Stimulated activated CD8-positive, alpha-beta memory T cell treated with anti-CD3 and anti-CD28 coated beads, Interleukin-15, amount 100 ng/mL, for 1 hour (primary cell): ENCODE measurements around the gene TBC1D8B.
"Not testable (repeated sequence)": the region's sequence is repeated elsewhere in the genome, so short reads cannot be mapped to it uniquely, and the experiment has no call there.

ENCODE experiments used
- DNase-seq: peaks from one replicate; pipeline ENCODE4 v3.0.0-alpha.2; 2020; ENCODE audit warnings: low read depth

Gene TBC1D8B

GRCh38 chrX:106802388-106803275 lies at the start of gene TBC1D8B:
TSS of gene TBC1D8B (plus strand) at chrX:106802673. CDS start at chrX:106802854, 181 bp downstream.
- no peak for DNase-seq

DNA sequence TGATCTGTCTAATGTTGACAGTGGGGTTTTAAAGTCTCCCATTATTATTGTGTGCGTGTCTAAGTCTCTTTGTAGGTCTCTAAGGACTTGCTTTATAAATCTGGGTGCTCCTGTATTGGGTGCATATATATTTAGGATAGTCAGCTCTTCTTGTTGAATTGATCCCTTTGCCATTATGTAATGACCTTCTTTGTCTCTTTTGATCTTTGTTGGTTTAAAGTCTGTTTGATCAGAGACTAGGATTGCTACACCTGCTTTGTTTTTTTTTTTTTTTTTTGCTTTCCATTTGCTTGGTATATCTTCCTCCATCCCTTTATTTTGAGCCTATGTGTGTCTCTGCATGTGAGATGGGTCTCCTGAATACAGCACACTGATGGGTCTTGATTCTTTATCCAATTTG lies 33.2 kb upstream of the TBC1D8B start:
- not testable (repeated sequence) for DNase-seq

DNA sequence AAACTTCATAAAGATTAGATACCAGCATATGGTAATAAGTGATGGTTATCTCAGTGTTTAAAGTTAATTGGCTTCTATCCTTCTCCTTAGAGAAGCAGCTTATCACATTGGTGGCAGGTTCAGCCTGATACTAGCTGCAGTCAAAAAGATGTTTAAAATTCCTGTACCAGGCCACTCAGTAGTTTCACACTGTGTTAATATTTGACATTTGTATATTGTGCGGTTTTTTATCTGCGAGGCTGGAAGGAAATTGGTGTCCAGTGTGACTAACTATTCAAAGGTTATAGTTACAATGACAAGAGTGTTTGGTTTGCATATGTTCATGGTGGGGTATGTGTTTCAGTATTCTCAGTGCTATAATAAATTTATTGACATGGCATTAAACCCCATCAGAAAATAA lies 27.5 kb upstream of the TBC1D8B start:
- no peak for DNase-seq

DNA sequence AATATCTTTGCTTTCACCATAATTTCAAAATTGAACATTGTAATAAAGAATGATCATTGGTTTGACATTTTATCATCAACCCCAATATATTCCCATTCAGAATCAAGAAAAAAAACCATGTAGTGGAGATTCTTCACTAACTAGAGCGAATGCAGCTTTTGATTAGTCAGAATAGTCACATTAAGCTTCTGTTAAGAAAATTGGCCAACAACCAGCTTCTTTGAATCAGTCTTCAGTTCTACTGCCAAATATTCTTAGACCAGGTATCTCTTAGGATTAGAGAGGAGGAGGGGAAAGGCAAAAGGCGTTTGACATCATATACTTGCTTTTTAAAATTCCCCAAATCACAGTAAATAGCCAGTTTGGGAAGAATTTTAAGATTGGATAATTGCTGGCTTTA lies 22.2 kb upstream of the TBC1D8B start:
- no peak for DNase-seq

- no peak for DNase-seq
Observed at GRCh38 chrX:106780664-106781377, 21.7 kb upstream of the TBC1D8B start.

DNA sequence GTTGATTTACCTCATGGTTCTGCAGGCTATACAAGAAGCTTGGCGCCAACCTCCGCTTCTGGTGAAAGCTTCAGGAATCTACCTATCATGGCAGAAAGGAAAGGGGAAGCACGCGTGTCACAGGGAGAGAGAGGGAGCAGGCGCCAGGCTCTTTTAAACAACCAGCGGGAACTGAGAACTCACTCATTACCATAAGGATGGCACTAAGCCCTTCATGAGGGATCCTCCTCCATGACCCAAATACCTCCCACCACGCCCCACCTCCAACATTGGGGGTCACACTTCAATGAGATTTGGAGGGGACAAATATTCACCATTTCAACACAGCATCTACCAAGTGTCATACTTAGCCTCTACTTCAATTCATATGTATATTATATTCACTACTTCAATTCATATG lies 18.8 kb upstream of the TBC1D8B start:
- DNase-seq: no peak

GRCh38 chrX:106791495-106791894 lies 11.0 kb upstream of the TBC1D8B start:
- DNase-seq: no peak

DNA sequence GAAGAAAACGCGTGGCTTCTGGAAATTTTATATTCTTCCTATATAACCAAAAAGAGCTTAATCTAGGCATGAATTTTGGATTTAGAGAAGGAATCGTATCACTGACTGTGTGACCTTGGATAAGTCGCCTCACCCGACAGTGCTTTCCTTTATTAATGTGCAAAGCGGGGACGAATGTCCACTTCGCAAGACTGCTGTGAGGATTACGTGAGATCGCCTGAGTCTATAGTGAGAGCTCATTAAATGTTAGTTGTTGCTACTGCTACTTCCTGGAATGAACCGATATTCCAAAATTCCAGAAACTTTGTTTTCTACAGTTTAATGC lies 448 bp upstream of the TBC1D8B start:
- DNase-seq: no peak

GRCh38 chrX:106811131-106811910 lies 8.8 kb downstream of the TBC1D8B start:
- no peak for DNase-seq

GRCh38 chrX:106812930-106813329 lies 10.5 kb downstream of the TBC1D8B start:
- not testable (repeated sequence) for DNase-seq

GRCh38 chrX:106814093-106814492 lies 11.6 kb downstream of the TBC1D8B start:
- DNase-seq: not testable (repeated sequence)

- no peak for DNase-seq
Observed at GRCh38 chrX:106862972-106863688, 60.7 kb downstream of the TBC1D8B start.

- DNase-seq: no peak
Observed at GRCh38 chrX:106863697-106864096, 61.2 kb downstream of the TBC1D8B start.

DNA sequence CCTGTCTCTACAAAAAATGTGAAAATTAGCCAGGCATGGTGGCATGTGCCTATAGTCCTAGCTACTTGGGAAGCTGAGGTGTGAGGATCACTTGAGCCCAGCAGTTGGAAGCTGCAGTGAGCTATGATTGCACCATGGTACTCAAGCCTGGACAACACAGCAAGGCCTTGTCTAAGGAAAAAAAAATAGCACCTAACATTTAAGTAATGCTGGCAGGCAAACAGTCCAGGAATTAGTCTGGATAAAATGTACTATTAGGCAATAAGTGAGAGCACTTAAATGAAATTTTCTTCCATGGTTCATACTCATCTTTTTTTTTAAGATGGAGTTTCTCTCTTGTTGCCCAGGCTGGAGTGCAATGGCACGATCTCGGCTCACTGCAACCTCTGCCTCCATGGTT lies 70.3 kb downstream of the TBC1D8B start:
- not testable (repeated sequence) for DNase-seq

DNA sequence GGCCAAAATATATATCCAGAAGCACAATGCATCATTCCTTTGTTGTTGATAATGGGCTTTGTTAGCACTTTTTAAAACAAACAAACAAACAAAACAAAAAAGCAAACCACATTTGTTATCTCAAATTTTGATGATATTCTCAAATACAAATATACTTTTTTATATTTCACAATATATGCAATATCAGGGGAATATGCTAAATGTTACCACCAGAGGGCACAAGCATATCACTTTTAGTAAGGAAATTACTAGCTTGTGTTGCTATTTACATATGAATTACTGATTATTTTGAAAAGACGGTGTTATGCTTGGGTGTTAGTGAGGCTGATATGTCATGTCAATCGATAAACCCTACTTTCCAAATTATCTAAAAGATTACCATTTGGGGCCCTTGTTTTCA lies 71.6 kb downstream of the TBC1D8B start:
- no peak for DNase-seq

DNA sequence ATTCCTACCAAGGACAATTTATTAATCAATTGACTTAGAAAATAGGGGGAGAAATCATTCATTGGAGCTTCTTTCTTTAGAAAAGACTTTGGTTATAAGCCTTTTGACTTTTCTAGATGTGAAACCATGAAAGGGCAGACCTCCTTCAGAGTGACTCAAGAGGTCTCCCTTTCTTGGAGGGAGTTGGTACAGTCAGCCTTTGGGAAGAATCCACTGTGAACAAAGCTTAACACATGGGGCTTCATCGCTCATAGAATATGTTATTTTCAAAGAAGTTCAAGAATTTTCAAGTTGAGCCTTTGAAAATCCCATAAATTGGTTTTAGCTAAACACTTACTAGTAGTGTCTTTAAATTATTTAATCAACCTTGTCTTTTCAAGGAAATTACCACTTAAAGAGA lies 72.7 kb downstream of the TBC1D8B start:
- no peak for DNase-seq

GRCh38 chrX:106889468-106889867 lies 87.0 kb downstream of the TBC1D8B start:
- no peak for DNase-seq

DNA sequence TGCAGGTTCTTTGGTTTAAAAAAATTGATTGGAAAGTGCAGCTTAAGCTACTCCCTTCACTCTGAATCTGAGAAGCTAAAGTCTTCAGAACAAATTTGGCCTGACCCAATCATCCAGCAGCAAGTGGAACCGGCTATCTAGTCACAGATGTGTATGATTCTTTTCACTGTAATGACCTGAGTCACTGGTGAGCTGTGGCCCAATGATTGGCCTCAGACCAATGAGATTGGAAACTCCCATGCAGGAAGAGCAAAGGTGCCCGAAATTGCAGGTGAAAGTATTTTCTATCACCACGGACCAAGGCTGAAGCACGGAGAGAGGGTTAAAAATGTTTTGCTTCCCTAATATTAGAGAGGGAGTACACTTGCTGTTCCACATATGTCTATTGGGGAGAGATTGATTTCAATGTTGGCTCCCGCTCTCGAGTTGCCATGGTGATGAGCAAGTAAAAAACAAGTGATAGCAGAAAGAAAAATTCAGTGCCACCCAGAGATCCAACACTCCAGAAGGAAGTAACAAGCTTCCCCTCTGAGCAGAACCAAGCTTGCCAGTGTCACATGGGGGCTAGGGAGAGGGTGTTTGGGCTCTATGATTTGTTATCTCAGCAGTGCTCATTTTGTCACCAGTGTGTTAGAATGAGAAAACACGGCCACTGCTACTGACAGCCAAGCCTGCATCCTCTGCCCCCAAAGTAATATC lies 89.4 kb downstream of the TBC1D8B start:
- DNase-seq: no peak

DNA sequence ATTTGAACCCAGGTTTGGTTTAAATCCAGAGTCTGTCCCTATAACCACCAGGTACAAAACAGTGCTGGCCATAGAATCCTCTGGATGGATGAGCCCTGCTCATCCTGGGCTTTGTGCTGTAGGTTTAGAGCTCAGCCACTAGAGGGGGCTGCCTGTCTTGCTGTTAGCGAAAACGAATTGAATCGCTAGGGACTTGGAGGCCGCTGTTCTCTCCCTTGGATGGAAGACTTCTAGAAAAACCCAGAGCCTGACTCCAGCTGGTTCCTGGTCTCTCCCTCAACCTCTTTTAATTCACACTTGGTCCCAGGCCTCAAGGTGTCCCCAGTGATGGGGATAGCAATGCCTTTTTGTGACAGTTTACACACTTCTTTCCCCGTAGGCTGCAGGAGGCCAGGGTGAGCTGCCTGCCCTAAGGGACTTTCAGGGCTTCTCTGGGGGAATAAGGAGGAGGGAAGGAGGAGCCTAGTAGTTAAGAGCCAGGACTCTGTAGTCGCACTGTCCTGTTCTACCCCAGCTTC lies 92.0 kb downstream of the TBC1D8B start:
- DNase-seq: peak; percentile 6

DNA sequence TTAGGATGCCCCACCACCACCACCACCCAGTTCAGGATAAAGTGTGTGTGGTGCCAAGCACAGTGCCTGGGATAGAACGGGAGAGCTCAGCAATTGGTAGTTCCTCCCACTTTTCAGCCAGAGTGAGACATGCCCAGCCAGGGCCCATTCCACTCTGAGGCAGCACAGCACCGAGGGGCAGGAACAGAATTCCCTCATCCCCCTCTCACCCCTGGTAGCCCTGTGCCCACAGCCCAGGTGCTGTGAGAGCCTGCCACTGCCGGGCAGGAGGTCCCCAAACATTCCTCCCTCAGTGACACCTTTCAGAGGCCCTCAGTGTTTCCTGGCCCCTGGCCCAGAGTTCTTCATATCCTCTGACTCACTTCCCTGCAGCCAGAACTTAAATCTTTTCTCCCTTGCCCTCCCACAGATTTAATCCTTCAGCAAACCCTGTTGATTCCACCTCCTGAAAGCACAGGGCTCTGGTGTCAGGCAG lies 92.5 kb downstream of the TBC1D8B start:
- no peak for DNase-seq

DNA sequence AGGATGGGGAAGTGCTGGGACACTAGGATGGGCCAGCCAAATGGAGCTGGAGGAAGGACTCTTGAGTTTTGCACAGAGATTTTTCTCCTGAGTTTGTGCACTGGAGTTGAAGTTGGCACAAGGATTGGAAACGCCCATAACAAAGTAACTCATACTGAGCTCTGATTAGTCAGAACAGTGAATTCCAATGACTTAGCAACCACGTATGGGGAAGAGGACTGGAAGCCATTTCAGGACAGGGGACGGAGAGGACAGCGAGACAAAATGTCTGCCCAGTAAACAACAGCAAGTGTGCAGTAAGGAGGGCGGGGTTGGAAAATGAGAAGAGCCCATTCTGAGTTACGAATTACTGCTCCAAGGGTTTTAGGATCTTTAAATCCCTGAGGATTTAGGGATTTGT lies 94.8 kb downstream of the TBC1D8B start:
- no peak for DNase-seq
